ENCODE data around the gene FBLN1. TPM values are rescaled to one million over a fixed set of nuclear protein-coding genes. Genes with fewer than 3 reads are reported as not detected.

Gene FBLN1, protein sequence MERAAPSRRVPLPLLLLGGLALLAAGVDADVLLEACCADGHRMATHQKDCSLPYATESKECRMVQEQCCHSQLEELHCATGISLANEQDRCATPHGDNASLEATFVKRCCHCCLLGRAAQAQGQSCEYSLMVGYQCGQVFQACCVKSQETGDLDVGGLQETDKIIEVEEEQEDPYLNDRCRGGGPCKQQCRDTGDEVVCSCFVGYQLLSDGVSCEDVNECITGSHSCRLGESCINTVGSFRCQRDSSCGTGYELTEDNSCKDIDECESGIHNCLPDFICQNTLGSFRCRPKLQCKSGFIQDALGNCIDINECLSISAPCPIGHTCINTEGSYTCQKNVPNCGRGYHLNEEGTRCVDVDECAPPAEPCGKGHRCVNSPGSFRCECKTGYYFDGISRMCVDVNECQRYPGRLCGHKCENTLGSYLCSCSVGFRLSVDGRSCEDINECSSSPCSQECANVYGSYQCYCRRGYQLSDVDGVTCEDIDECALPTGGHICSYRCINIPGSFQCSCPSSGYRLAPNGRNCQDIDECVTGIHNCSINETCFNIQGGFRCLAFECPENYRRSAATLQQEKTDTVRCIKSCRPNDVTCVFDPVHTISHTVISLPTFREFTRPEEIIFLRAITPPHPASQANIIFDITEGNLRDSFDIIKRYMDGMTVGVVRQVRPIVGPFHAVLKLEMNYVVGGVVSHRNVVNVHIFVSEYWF
- not detected in 2 replicates for total RNA-seq

DNA sequence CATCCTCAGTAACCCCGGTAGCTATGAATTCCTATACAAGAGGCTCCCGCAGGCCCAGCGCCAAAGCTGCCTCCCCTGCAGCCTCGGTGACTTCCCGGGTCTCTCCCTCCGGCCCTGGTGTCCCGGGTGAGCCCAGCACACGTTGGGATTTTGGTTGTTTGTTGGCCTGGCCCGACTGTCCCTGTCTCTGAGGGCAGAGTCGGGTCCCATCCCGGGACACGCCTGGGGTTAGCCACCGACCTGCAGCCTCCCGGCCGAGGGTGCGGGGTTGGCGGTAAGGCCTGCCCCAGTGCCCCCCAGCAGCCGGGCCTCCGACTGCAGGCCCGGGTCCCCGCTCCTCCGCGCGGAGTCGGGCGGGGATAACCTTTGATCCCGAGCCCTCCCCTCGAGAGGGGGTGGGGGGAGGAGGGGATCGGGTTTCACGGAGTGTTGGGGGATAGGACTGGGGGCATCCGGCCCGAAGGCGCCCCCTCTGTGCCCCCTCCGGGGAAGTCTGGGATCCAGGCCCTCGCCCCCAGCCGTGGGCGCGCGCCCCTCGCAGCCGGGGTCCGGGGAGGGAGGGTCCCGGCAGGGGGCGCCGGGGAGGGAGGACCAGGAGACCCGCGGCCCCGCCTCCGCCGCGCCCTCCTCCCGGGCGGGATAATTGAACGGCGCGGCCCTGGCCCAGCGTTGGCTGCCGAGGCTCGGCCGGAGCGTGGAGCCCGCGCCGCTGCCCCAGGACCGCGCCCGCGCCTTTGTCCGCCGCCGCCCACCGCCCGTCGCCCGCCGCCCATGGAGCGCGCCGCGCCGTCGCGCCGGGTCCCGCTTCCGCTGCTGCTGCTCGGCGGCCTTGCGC lies at the start of gene FBLN1:
TSS of gene FBLN1 (plus strand) at position 669 of the 835 bp plus-strand sequence. CDS start at position 772, 103 bp downstream.
- H3K27me3 Mint-ChIP-seq: peaks cover 48% of the 10 kb centered on the region
- H3K27ac Mint-ChIP-seq: no peak within 1 kb of the TSS
- ATAC-seq (ENCODE audit: low read depth) (no peak), DNase-seq (no peak)
- H3K36me3 Mint-ChIP-seq (ENCODE audit: low read depth): no peaks in the 10 kb centered on the region
- H3K4me3 Mint-ChIP-seq: no peak within 1 kb of the TSS
- POLR2A ChIA-PET: no interaction called here
- intact Hi-C loops (cut with micrococcal nuclease): loop anchor here (5.0 kb wide), 1 partner anchor 50 kb away; no protein-coding TSS in a partner anchor
- H3K4me1 Mint-ChIP-seq: peaks cover 7% of the 10 kb centered on the region
- TF ChIP-seq, protein P1, sequence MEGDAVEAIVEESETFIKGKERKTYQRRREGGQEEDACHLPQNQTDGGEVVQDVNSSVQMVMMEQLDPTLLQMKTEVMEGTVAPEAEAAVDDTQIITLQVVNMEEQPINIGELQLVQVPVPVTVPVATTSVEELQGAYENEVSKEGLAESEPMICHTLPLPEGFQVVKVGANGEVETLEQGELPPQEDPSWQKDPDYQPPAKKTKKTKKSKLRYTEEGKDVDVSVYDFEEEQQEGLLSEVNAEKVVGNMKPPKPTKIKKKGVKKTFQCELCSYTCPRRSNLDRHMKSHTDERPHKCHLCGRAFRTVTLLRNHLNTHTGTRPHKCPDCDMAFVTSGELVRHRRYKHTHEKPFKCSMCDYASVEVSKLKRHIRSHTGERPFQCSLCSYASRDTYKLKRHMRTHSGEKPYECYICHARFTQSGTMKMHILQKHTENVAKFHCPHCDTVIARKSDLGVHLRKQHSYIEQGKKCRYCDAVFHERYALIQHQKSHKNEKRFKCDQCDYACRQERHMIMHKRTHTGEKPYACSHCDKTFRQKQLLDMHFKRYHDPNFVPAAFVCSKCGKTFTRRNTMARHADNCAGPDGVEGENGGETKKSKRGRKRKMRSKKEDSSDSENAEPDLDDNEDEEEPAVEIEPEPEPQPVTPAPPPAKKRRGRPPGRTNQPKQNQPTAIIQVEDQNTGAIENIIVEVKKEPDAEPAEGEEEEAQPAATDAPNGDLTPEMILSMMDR (IDR thresholded peaks at IDR 0.05): no peak
- CTCF ChIA-PET: no interaction called here
- H3K9me3 Mint-ChIP-seq: no peaks in the 10 kb centered on the region

DNA sequence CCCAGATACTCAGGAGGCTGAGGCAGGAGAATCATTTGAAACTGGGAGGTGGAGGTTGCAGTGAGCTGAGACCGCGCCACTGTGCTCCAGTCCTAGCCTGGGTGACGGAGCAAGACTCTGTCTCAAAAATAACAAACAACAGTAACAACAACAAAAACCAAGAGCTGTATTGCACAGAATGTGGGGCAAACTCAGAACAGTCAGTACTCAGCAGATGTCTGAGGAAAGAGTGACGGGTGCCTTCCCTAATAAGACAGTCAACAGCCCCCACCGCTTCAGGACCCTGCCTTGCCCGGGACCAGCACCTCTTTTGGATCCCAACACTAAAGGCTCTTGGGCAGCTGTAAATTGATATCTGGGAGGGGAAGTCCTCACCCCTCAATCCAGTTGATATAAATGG lies 48.9 kb upstream of the FBLN1 start:
- ChIA-PET CTCF (no interaction called here), POLR2A (no interaction called here)
- intact Hi-C loops (cut with micrococcal nuclease): no loop called here
- H3K27me3 Mint-ChIP-seq: peaks cover 24% of the 10 kb centered on the region
- ATAC-seq (ENCODE audit: low read depth) (no peak), DNase-seq (no peak)
- TF ChIP-seq, protein P1 (IDR thresholded peaks at IDR 0.05): no peak
- no peak overlapping the region for H3K4me3 Mint-ChIP-seq
- no peak overlapping the region for H3K27ac Mint-ChIP-seq
- H3K9me3 Mint-ChIP-seq: no peaks in the 10 kb centered on the region
- H3K4me1 Mint-ChIP-seq: no peaks in the 10 kb centered on the region
- H3K36me3 Mint-ChIP-seq (ENCODE audit: low read depth): no peaks in the 10 kb centered on the region

DNA sequence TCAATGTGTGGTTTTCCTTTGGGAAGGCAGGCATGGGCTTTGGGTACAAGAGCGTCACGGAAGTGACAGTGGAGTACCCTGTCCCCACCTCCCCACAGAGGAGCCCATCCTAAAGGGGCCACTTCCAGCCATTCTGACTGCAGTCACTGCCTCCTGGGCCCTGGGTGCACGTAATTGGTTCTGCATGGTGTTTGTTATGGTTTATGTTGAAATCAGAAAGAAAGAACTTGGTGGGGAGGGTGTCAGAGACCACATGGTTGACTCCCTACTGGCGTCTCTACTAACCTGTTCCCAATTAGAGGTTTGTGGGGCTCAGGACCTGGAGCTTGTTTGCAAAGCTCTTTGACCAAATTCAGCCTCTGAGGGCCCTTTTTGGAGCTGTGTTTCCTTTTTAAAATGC lies 48.4 kb upstream of the FBLN1 start:
- H3K4me3 Mint-ChIP-seq: no peak overlapping the region
- intact Hi-C loops (cut with micrococcal nuclease): no loop called here
- H3K9me3 Mint-ChIP-seq: no peaks in the 10 kb centered on the region
- TF ChIP-seq, protein P1 (IDR thresholded peaks at IDR 0.05): no peak
- no peak overlapping the region for H3K27ac Mint-ChIP-seq
- ChIA-PET POLR2A (no interaction called here), CTCF (no interaction called here)
- H3K27me3 Mint-ChIP-seq: peaks cover 24% of the 10 kb centered on the region
- no peaks in the 10 kb centered on the region for H3K36me3 Mint-ChIP-seq (ENCODE audit: low read depth)
- no peaks in the 10 kb centered on the region for H3K4me1 Mint-ChIP-seq
- no peak for ATAC-seq (ENCODE audit: low read depth)
- no peak for DNase-seq

DNA sequence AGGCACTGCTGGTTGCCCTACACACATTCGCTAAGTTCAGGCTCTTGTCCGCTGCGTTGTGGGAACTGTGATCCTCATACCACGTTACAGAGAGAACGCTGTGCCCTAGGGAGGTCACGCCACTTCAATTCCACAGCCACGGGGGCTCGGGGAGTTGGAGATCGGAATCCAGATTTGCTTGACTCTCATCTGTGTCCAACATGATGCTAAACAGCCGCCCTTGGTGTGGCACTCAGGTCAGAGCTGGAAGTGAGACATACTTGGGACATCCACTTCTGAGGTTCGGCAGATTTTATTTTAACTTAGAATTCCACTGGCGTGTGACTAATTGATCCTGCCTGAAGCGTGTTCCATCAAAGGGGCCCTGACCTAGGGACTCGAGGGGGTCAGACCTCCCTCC lies 47.5 kb upstream of the FBLN1 start:
- no peaks in the 10 kb centered on the region for H3K36me3 Mint-ChIP-seq (ENCODE audit: low read depth)
- POLR2A ChIA-PET: no interaction called here
- intact Hi-C loops (cut with micrococcal nuclease): no loop called here

More for the DNA sequence above, 47.5 kb upstream of the FBLN1 start:
- Mint-ChIP-seq H3K4me3 (no peak overlapping the region), H3K9me3 (no peaks in the 10 kb centered on the region), H3K4me1 (no peaks in the 10 kb centered on the region), H3K27me3 (peaks cover 24% of the 10 kb centered on the region), H3K27ac (no peak overlapping the region)
- TF ChIP-seq, protein P1 (IDR thresholded peaks at IDR 0.05): no peak
- ATAC-seq (ENCODE audit: low read depth): no peak
- CTCF ChIA-PET: no interaction called here
- no peak for DNase-seq

Measured in activated B cell treated with CpG ODN at 0.5 μM for 24 hours (primary cell).